Measurements from ENCODE around the gene TADA2B. TPM values are rescaled to one million over a fixed set of nuclear protein-coding genes. Genes with fewer than 3 reads are reported as not detected.
A peak's percentile ranks its signal among the peaks of the same experiment; 100 is the strongest.

Gene TADA2B
- total RNA-seq, 1 experiment from 2014 or later, result 29.5 TPM

GRCh38 chr4:7103031-7103606 lies 59.9 kb downstream of the TADA2B start:
- Mint-ChIP-seq H3K27me3 (ENCODE audit: insufficient read depth, unreplicated experiment) (peaks cover 6% of the 10 kb centered on the region), H3K36me3 (ENCODE audit: insufficient read depth, unreplicated experiment) (no peaks in the 10 kb centered on the region), H3K9me3 (ENCODE audit: unreplicated experiment) (no peaks in the 10 kb centered on the region), H3K27ac (ENCODE audit: low read depth, unreplicated experiment) (no peak overlapping the region), H3K4me3 (ENCODE audit: unreplicated experiment) (peak overlapping the region; percentile 72), H3K4me1 (ENCODE audit: insufficient read depth, unreplicated experiment) (peaks cover 6% of the 10 kb centered on the region)
- intact Hi-C loops (cut with micrococcal nuclease), result no loop called here
- TSS peak; percentile 90 for BruUV-seq (replicated peaks)
- ChIA-PET CTCF (interaction anchor here (0.6 to 2.7 kb wide), 12 partner anchors 9 to 683 kb away, joined by 3 to 15 read pairs (median 3); no protein-coding TSS in a partner anchor), POLR2A (interaction anchor here (0.6 to 1.0 kb wide), 4 partner anchors 11 to 1325 kb away, joined by 3 to 5 read pairs (median 4); partner anchors contain the start of gene GRPEL1)
- no peak for TF ChIP-seq CTCF (IDR thresholded peaks at IDR 0.05; ENCODE audit: unreplicated experiment)
- peak; percentile 83 for DNase-seq (ENCODE audit: unreplicated experiment)

- peaks cover 6% of the 10 kb centered on the region for H3K4me1 Mint-ChIP-seq (ENCODE audit: insufficient read depth, unreplicated experiment)
- no peak overlapping the region for H3K27ac Mint-ChIP-seq (ENCODE audit: low read depth, unreplicated experiment)
- TF ChIP-seq CTCF (IDR thresholded peaks at IDR 0.05; ENCODE audit: unreplicated experiment), result no peak
- H3K36me3 Mint-ChIP-seq (ENCODE audit: insufficient read depth, unreplicated experiment), result no peaks in the 10 kb centered on the region
- ChIA-PET POLR2A (interaction anchor here (0.5 to 0.7 kb wide), 4 partner anchors 12 to 1325 kb away, joined by 3 to 4 read pairs (median 3); no protein-coding TSS in a partner anchor), CTCF (interaction anchor here (0.6 to 1.4 kb wide), 4 partner anchors 33 to 682 kb away, joined by 3 to 5 read pairs (median 3); no protein-coding TSS in a partner anchor)
- DNase-seq (ENCODE audit: unreplicated experiment), result no peak
- no peaks in the 10 kb centered on the region for H3K9me3 Mint-ChIP-seq (ENCODE audit: unreplicated experiment)
- BruUV-seq (replicated peaks), result no TSS peak
- H3K27me3 Mint-ChIP-seq (ENCODE audit: insufficient read depth, unreplicated experiment), result no peaks in the 10 kb centered on the region
- H3K4me3 Mint-ChIP-seq (ENCODE audit: unreplicated experiment), result peak overlapping the region; percentile 72
- intact Hi-C loops (cut with micrococcal nuclease), result no loop called here
Observed at GRCh38 chr4:7103607-7104365, 60.6 kb downstream of the TADA2B start.

GRCh38 chr4:7104366-7105031 lies 61.3 kb downstream of the TADA2B start:
- Mint-ChIP-seq H3K4me3 (ENCODE audit: unreplicated experiment) (no peak overlapping the region), H3K36me3 (ENCODE audit: insufficient read depth, unreplicated experiment) (no peaks in the 10 kb centered on the region), H3K27ac (ENCODE audit: low read depth, unreplicated experiment) (no peak overlapping the region), H3K9me3 (ENCODE audit: unreplicated experiment) (no peaks in the 10 kb centered on the region), H3K27me3 (ENCODE audit: insufficient read depth, unreplicated experiment) (no peaks in the 10 kb centered on the region), H3K4me1 (ENCODE audit: insufficient read depth, unreplicated experiment) (peaks cover 6% of the 10 kb centered on the region)
- no TSS peak for BruUV-seq (replicated peaks)
- POLR2A ChIA-PET, result interaction anchor here (0.5 kb wide), 1 partner anchor 100 kb away, joined by 3 read pairs; no protein-coding TSS in a partner anchor
- CTCF ChIA-PET, result interaction anchor here (1.4 kb wide), 1 partner anchor 34 kb away, joined by 5 read pairs; no protein-coding TSS in a partner anchor
- intact Hi-C loops (cut with micrococcal nuclease), result no loop called here
- DNase-seq (ENCODE audit: unreplicated experiment), result no peak
- no peak for TF ChIP-seq CTCF (IDR thresholded peaks at IDR 0.05; ENCODE audit: unreplicated experiment)

GRCh38 chr4:7105276-7105675 lies 62.1 kb downstream of the TADA2B start:
- POLR2A ChIA-PET, result no interaction called here
- Mint-ChIP-seq H3K4me1 (ENCODE audit: insufficient read depth, unreplicated experiment) (peaks cover 6% of the 10 kb centered on the region), H3K36me3 (ENCODE audit: insufficient read depth, unreplicated experiment) (no peaks in the 10 kb centered on the region), H3K9me3 (ENCODE audit: unreplicated experiment) (no peaks in the 10 kb centered on the region), H3K4me3 (ENCODE audit: unreplicated experiment) (no peak overlapping the region), H3K27ac (ENCODE audit: low read depth, unreplicated experiment) (no peak overlapping the region), H3K27me3 (ENCODE audit: insufficient read depth, unreplicated experiment) (no peaks in the 10 kb centered on the region)
- BruUV-seq (replicated peaks), result no TSS peak
- intact Hi-C loops (cut with micrococcal nuclease), result no loop called here
- CTCF ChIA-PET, result interaction anchor here (1.0 kb wide), 1 partner anchor 35 kb away, joined by 4 read pairs; no protein-coding TSS in a partner anchor
- no peak for TF ChIP-seq CTCF (IDR thresholded peaks at IDR 0.05; ENCODE audit: unreplicated experiment)
- no peak for DNase-seq (ENCODE audit: unreplicated experiment)
